ENCODE data around the gene CCDC179. TPM values are rescaled to one million over a fixed set of nuclear protein-coding genes. Genes with fewer than 3 reads are reported as not detected.

The CCDC179 gene
- total RNA-seq, 1 donor from 2014 or later, result not detected

- Mint-ChIP-seq H3K9me3 (no peaks in the 10 kb centered on the region), H3K27ac (no peak overlapping the region), H3K36me3 (no peaks in the 10 kb centered on the region), H3K4me1 (ENCODE audit: unreplicated experiment) (no peaks in the 10 kb centered on the region), H3K27me3 (no peaks in the 10 kb centered on the region), H3K4me3 (no peak overlapping the region)
- TF ChIP-seq CTCF (conservative IDR thresholded peaks at IDR 0.05), result no peak
- DNase-seq (ENCODE audit: extremely low spot score, unreplicated experiment), result no peak
These were observed 61.4 kb downstream of the CCDC179 start for GRCh38 chr11:22798901-22799300.

- H3K9me3 Mint-ChIP-seq, result no peaks in the 10 kb centered on the region
- no peak overlapping the region for H3K4me3 Mint-ChIP-seq
- no peaks in the 10 kb centered on the region for H3K27me3 Mint-ChIP-seq
- no peak for TF ChIP-seq CTCF (conservative IDR thresholded peaks at IDR 0.05)
- H3K4me1 Mint-ChIP-seq (ENCODE audit: unreplicated experiment), result peaks cover 2% of the 10 kb centered on the region
- DNase-seq (ENCODE audit: extremely low spot score, unreplicated experiment), result no peak
- H3K36me3 Mint-ChIP-seq, result no peaks in the 10 kb centered on the region
- no peak overlapping the region for H3K27ac Mint-ChIP-seq
These were observed 63.2 kb downstream of the CCDC179 start for GRCh38 chr11:22797047-22797446.

Other genes with a start within 250 kb of the CCDC179 start
- gene FANCF, start 234.7 kb downstream of the CCDC179 start, total RNA-seq (ENCODE audit: low replicate concordance), result 22.5 and 23.2 TPM in 2 replicates
- gene GAS2, start 193.9 kb downstream of the CCDC179 start, total RNA-seq (ENCODE audit: low replicate concordance), result 8.9 and 15.6 TPM in 2 replicates
- gene SVIP, start 30.7 kb downstream of the CCDC179 start, total RNA-seq (ENCODE audit: low replicate concordance), result 26.5 and 30.1 TPM in 2 replicates

Measured in type B pancreatic cell (in vitro differentiated cells).